Adrenal gland (tissue), 5 donors: ENCODE results near the gene PGBD5.

Source experiments
- POLR2A ChIP-seq, 2 donors: fragments of 450-650 bp; IDR thresholded peaks; one replicate each; pipeline ENCODE4 v1.6.1; 2017; ENCODE audit warnings: antibody characterized with exemption in 2 of 2, mild to moderate bottlenecking in 2 of 2, moderate library complexity in 1 of 2
- TF ChIP-seq, protein P1 (sequence below), 6 experiments: fragments of 450-650 bp in 4 of 6; fragments of 200-600 bp in 2 of 6; sonication (generic) in 1 of 6; IDR thresholded peaks; 1 replicate in 5 of 6; 2 replicates in 1 of 6; pipeline versions ENCODE4 v1.5.1 to v1.8.0; 2016 to 2021; ENCODE audit warnings: antibody characterized with exemption in 6 of 6, mild to moderate bottlenecking in 2 of 6, moderate library complexity in 1 of 6
- donor health status: DM: no; HTN: no; CAD: no.

DNA sequence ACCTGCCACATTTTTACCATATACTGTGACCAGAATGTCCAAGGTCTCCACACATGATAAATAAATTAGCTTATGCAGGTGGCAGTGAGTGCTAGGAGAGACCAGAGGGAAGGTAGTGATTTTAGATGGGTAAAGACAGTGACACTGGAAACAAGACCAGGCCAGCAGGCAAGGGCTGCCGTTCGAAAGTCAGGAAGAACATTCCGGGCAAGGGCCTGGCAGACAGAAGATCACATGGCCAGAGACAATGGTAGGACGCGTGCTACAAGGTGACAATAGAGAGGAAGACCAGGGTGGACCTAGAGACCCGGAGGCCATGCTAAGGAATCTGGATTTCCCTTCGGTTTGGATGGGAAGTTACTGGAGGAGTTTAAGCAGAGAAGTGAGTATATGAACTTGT lies 9.7 kb downstream of the PGBD5 start:
- TF ChIP-seq, protein P1, sequence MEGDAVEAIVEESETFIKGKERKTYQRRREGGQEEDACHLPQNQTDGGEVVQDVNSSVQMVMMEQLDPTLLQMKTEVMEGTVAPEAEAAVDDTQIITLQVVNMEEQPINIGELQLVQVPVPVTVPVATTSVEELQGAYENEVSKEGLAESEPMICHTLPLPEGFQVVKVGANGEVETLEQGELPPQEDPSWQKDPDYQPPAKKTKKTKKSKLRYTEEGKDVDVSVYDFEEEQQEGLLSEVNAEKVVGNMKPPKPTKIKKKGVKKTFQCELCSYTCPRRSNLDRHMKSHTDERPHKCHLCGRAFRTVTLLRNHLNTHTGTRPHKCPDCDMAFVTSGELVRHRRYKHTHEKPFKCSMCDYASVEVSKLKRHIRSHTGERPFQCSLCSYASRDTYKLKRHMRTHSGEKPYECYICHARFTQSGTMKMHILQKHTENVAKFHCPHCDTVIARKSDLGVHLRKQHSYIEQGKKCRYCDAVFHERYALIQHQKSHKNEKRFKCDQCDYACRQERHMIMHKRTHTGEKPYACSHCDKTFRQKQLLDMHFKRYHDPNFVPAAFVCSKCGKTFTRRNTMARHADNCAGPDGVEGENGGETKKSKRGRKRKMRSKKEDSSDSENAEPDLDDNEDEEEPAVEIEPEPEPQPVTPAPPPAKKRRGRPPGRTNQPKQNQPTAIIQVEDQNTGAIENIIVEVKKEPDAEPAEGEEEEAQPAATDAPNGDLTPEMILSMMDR (IDR thresholded peaks at IDR 0.05) = no peak
- TF ChIP-seq POLR2A (IDR thresholded peaks at IDR 0.05) = no peak
